Heart right ventricle (tissue), 16 donors: ENCODE measurements around the gene TMEM181. TPM values are rescaled to one million over a fixed set of nuclear protein-coding genes. Genes with fewer than 3 reads are reported as not detected.

Experiments
- ATAC-seq, 8 donors: fragments of 200-7000 bp; cut with Tn5 transposase; one replicate each; pipeline ENCODE4 v1.9.1; 2020; ENCODE audit warnings: mild to moderate bottlenecking in 8 of 8, moderate library complexity in 8 of 8, moderate number of reproducible peaks in 1 of 8
- DNase-seq, 2 donors: peaks; one replicate each; pipeline ENCODE4 v3.0.0-alpha.2; 2020
- H3K27ac ChIP-seq, 10 donors: fragments of 200-600 bp; sonication (generic) in 2 of 10; one replicate each; pipeline versions ENCODE4 v1.5.0 to v1.8.0; 2020 to 2022; ENCODE audit warnings: mild to moderate bottlenecking in 3 of 10
- H3K27me3 ChIP-seq, 7 donors: fragments of 200-600 bp; one replicate each; pipeline ENCODE4 v1.8.0; 2021 to 2022; ENCODE audit warnings: mild to moderate bottlenecking in 2 of 7
- H3K36me3 ChIP-seq, 9 donors: fragments of 200-600 bp; sonication (generic) in 1 of 9; one replicate each; pipeline versions ENCODE4 v1.5.0 to v1.8.0; 2020 to 2022; ENCODE audit warnings: mild to moderate bottlenecking in 2 of 9
- H3K4me1 ChIP-seq, 9 donors: fragments of 200-600 bp; sonication (generic) in 1 of 9; one replicate each; pipeline versions ENCODE4 v1.5.0 to v1.8.0; 2020 to 2022; ENCODE audit warnings: mild to moderate bottlenecking in 4 of 9
- H3K4me3 ChIP-seq, 10 donors: fragments of 200-600 bp; sonication (generic) in 2 of 10; one replicate each; pipeline versions ENCODE4 v1.5.0 to v1.8.0; 2020 to 2022; ENCODE audit warnings: mild to moderate bottlenecking in 7 of 10, moderate library complexity in 2 of 10
- H3K9me3 ChIP-seq, 11 donors: fragments of 200-600 bp in 10 of 11; sonication (generic) in 2 of 11; one replicate each; pipeline versions ENCODE4 v1.5.0 to v1.8.0; 2013 to 2022; ENCODE audit warnings: mild to moderate bottlenecking in 2 of 11, control low read depth in 1 of 11, moderate library complexity in 1 of 11
- WGBS, 2 donors: extraction: QIAGEN DNeasy Blood & Tissue Kit; methylation state at CpG; one replicate each; pipeline ENCODE4 v1.1.7; 2013; ENCODE audit warnings: inconsistent platforms in 1 of 2; 5-methylcytosine and 5-hydroxymethylcytosine counted together
- intact Hi-C, 10 donors: fragments of 100-400 bp; cut with DNase I; formaldehyde crosslinking; loops; one replicate each; pipeline versions ENCODE4 v1.11.1 to v1.14.2; 2022
- polyA plus RNA-seq, 2 donors: library from polyadenylated mRNA; stranded (reverse); fragments of 200-250 nt; gene quantifications; one replicate each; pipeline ENCODE4 v1.2.3, GENCODE V29; 2013
- total RNA-seq, 10 donors: library from RNA; stranded (reverse); fragmentation: NEBNext Ultra II Directional in 3 of 10; extraction: Animal tissue kit (Norgen Biotek cat#: 25700) in 3 of 10; gene quantifications; one replicate each; pipeline versions ENCODE4 v1.2.1 to v1.2.4, GENCODE V29; 2021 to 2023
- TF ChIP-seq, protein P1 (sequence below), 9 donors: fragments of 200-600 bp; sonication (generic) in 2 of 9; IDR thresholded peaks; one replicate each; pipeline versions ENCODE4 v1.5.0 to v1.8.0; 2021 to 2022; ENCODE audit warnings: antibody characterized with exemption in 9 of 9, mild to moderate bottlenecking in 5 of 9, moderate library complexity in 1 of 9
- donor health status: Arrhythmogenic right ventricular cardiomyopathy.
- donor health status: ischemic (EF 13 %, LVEDD 7.1; RV severe dilation, severe dysfunction).
- donor health status: healthy with polysubstance abuse.
- donor health status: DM: no; HTN: yes; CAD: no.
- donor health status: DM: no; HTN: no; CAD: no.
- donor health status: ischemic (EF 25% LVEDD 6.9; RV normal size, moderate dysfunction).
- donor health status: ischemic (EF 25% LVEDD 5.7; RV mildly dilated, moderate dysfunction).
- donor health status: healthy.
- donor health status: DM: yes; HTN: yes; CAD: no.
- donor health status: Ischemic cardiomyopathy.
- donor health status: ischemic (EF 35%, LVEDD 5.7; RV mildly dilated, moderate dysfunction).
- donor health status: nonischemic (EF 11% LVEDD 7.7; RV severe dilation, severe dysfunction).
- donor health status: DM: yes; HTN: yes; CAD: no.
- donor health status: PGD.
- donor health status: ischemic (EF 29% LVEDD 5.4; RV normal size, mild dysfunction).
- donor health status: nonischemic (EF 23%, LVEDD 6.1; RV moderate dilation, normal function).

TMEM181 gene
- total and polyA plus RNA-seq, 12 donors: 5.9 to 13.4 (median 9.6) TPM

DNA sequence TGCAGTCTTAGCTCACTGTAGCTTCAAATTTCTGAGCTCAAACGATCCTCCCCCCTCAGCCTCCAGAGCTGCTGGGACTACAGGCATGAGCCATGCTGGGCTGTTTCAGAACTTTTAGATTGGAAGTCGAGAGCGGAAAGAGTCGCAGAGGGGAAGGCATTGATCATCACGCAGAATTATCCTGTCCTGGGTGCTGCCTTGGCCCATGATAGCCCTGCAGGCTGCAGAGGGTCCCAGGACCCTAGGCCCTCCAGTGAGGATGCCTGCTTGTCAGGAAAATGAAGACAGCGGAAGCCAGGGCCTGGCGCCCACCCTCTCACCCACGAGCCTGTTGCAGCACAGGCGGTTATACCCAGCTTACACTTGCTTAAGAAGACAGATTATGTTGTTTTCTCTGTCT is 9.1 kb downstream of the TMEM181 start:
- Histone ChIP-seq H3K9me3 (no peaks in the 10 kb centered on the region), H3K4me3 (no peak overlapping the region), H3K36me3 (peaks cover 0 to 25% (median 0%) of the 10 kb centered on the region in 9 donors), H3K27ac (peak overlapping the region in 1 of 10 donors; percentile 55), H3K4me1 (peaks cover 0 to 29% (median 0%) of the 10 kb centered on the region in 9 donors), H3K27me3 (no peaks in the 10 kb centered on the region)
- intact Hi-C loops: no loop called here
- no peak for DNase-seq
- TF ChIP-seq, protein P1, sequence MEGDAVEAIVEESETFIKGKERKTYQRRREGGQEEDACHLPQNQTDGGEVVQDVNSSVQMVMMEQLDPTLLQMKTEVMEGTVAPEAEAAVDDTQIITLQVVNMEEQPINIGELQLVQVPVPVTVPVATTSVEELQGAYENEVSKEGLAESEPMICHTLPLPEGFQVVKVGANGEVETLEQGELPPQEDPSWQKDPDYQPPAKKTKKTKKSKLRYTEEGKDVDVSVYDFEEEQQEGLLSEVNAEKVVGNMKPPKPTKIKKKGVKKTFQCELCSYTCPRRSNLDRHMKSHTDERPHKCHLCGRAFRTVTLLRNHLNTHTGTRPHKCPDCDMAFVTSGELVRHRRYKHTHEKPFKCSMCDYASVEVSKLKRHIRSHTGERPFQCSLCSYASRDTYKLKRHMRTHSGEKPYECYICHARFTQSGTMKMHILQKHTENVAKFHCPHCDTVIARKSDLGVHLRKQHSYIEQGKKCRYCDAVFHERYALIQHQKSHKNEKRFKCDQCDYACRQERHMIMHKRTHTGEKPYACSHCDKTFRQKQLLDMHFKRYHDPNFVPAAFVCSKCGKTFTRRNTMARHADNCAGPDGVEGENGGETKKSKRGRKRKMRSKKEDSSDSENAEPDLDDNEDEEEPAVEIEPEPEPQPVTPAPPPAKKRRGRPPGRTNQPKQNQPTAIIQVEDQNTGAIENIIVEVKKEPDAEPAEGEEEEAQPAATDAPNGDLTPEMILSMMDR (IDR thresholded peaks at IDR 0.05): no peak
- ATAC-seq: no peak
- WGBS, 2 donors: 89 to 94% methylated on average over 9 of the region's 9 CpGs

- ATAC-seq (no peak), DNase-seq (no peak)
- H3K4me3 ChIP-seq: no peak overlapping the region
- H3K27ac ChIP-seq: no peak overlapping the region
- H3K36me3 ChIP-seq: peaks cover 0 to 36% (median 0%) of the 10 kb centered on the region in 9 donors
- intact Hi-C loops: no loop called here
- H3K9me3 ChIP-seq: no peaks in the 10 kb centered on the region
- H3K27me3 ChIP-seq: no peaks in the 10 kb centered on the region
- TF ChIP-seq, protein P1 (IDR thresholded peaks at IDR 0.05): no peak
- WGBS, 2 donors: 89 to 92% methylated on average over 3 of the region's 3 CpGs
- H3K4me1 ChIP-seq: peaks cover 0 to 32% (median 3%) of the 10 kb centered on the region in 9 donors
These were observed 10.7 kb downstream of the TMEM181 start for GRCh38 chr6:158570681-158570962.

GRCh38 chr6:158571826-158572652 is 12.1 kb downstream of the TMEM181 start:
- Histone ChIP-seq H3K9me3 (no peaks in the 10 kb centered on the region), H3K36me3 (peaks cover 0 to 37% (median 0%) of the 10 kb centered on the region in 9 donors), H3K27ac (no peak overlapping the region), H3K27me3 (no peaks in the 10 kb centered on the region), H3K4me3 (no peak overlapping the region), H3K4me1 (peaks cover 0 to 32% (median 3%) of the 10 kb centered on the region in 9 donors)
- WGBS, 2 donors: 79 to 86% methylated on average over 26 of the region's 26 CpGs
- intact Hi-C loops: no loop called here
- DNase-seq: no peak
- peak in 3 of 8 donors; percentile 20 to 82 (median 41) for ATAC-seq
- TF ChIP-seq, protein P1 (IDR thresholded peaks at IDR 0.05): no peak

GRCh38 chr6:158572653-158573541 is 13.0 kb downstream of the TMEM181 start:
- intact Hi-C loops: no loop called here
- DNase-seq: no peak
- peaks cover 0 to 37% (median 0%) of the 10 kb centered on the region in 9 donors for H3K36me3 ChIP-seq

More at GRCh38 chr6:158572653-158573541, 13.0 kb downstream of the TMEM181 start:
- H3K4me3 ChIP-seq: no peak overlapping the region
- peaks cover 0 to 32% (median 3%) of the 10 kb centered on the region in 9 donors for H3K4me1 ChIP-seq
- TF ChIP-seq, protein P1 (IDR thresholded peaks at IDR 0.05): no peak
- H3K27ac ChIP-seq: no peak overlapping the region
- WGBS, 2 donors: 95 to 96% methylated on average over 28 of the region's 28 CpGs
- ATAC-seq: no peak
- no peaks in the 10 kb centered on the region for H3K27me3 ChIP-seq
- H3K9me3 ChIP-seq: peaks cover 0 to 4% (median 0%) of the 10 kb centered on the region in 11 donors
